CD14-positive monocyte (primary cell): Measurements from ENCODE around the gene GLYATL2. TPM values are rescaled to one million over a fixed set of nuclear protein-coding genes. Genes with fewer than 3 reads are reported as not detected.

Experiments used
- DNase-seq, 3 donors: peaks; one replicate each; pipeline ENCODE4 v3.0.0-alpha.2; 2011 to 2022
- H2AFZ ChIP-seq: 2 replicates; pipeline ENCODE4 v1.6.0; 2012; ENCODE audit warnings: mild to moderate bottlenecking, low read depth, low read length, inconsistent platforms; ENCODE audit not compliant: insufficient read depth, poor library complexity, severe bottlenecking
- H3K27ac ChIP-seq, 2 donors: 1 replicate in 1 of 2; 2 replicates in 1 of 2; pipeline ENCODE4 v1.5.1; 2012 to 2013; ENCODE audit warnings: low read length in 2 of 2, control low read depth in 1 of 2, inconsistent platforms in 1 of 2, low read depth in 1 of 2, mild to moderate bottlenecking in 1 of 2
- H3K27me3 ChIP-seq, 2 donors: one replicate each; pipeline versions ENCODE4 v1.6.0 to v1.6.1; 2011 to 2013; ENCODE audit warnings: low read length in 2 of 2; ENCODE audit not compliant: control insufficient read depth in 2 of 2, insufficient read depth in 2 of 2
- H3K36me3 ChIP-seq, 2 donors: replicated peaks in 1 of 2; 1 replicate in 1 of 2; 2 replicates in 1 of 2; pipeline versions ENCODE4 v1.5.1 to v1.6.1; 2012 to 2013; ENCODE audit warnings: low read length in 2 of 2, control low read depth in 1 of 2, inconsistent platforms in 1 of 2, mild to moderate bottlenecking in 1 of 2; ENCODE audit not compliant: insufficient read depth in 2 of 2, control insufficient read depth in 1 of 2
- H3K4me1 ChIP-seq, 2 donors: 1 replicate in 1 of 2; 2 replicates in 1 of 2; pipeline versions ENCODE4 v1.5.1 to v1.6.1; 2012 to 2013; ENCODE audit warnings: low read length in 2 of 2, control low read depth in 1 of 2, inconsistent platforms in 1 of 2, mild to moderate bottlenecking in 1 of 2, moderate library complexity in 1 of 2; ENCODE audit not compliant: insufficient read depth in 2 of 2, control insufficient read depth in 1 of 2
- H3K4me2 ChIP-seq: replicated peaks from 2 replicates; pipeline ENCODE3; 2012; ENCODE audit warnings: low read length, moderate library complexity, mild to moderate bottlenecking; ENCODE audit not compliant: poor library complexity, severe bottlenecking; ENCODE audit errors: extremely low read depth
- H3K4me3 ChIP-seq, 3 experiments: fragments of 200-600 bp in 1 of 3; sonication (generic) in 1 of 3; replicated peaks in 1 of 3; 1 replicate in 2 of 3; 2 replicates in 1 of 3; pipeline ENCODE4 v1.5.1; 2011 to 2013; ENCODE audit warnings: low read length in 3 of 3, mild to moderate bottlenecking in 3 of 3, control low read depth in 2 of 3, low read depth in 2 of 3, inconsistent platforms in 1 of 3, moderate library complexity in 1 of 3
- H3K79me2 ChIP-seq: 2 replicates; pipeline ENCODE4 v1.6.0; 2012; ENCODE audit warnings: mild to moderate bottlenecking, control low read depth, inconsistent platforms, low read length, moderate library complexity; ENCODE audit not compliant: insufficient read depth
- H3K9ac ChIP-seq: 2 replicates; pipeline ENCODE4 v1.6.0; 2017; ENCODE audit warnings: low read length, mild to moderate bottlenecking; ENCODE audit not compliant: insufficient read depth, poor library complexity, severe bottlenecking
- H3K9me3 ChIP-seq, 2 donors: replicated peaks in 1 of 2; 1 replicate in 1 of 2; 2 replicates in 1 of 2; pipeline versions ENCODE4 v1.5.1 to v1.6.1; 2012 to 2013; ENCODE audit warnings: low read length in 2 of 2, control low read depth in 1 of 2; ENCODE audit not compliant: control insufficient read depth in 1 of 2, insufficient read depth in 1 of 2
- H4K20me1 ChIP-seq: 2 replicates; pipeline ENCODE4 v1.6.0; 2012; ENCODE audit warnings: mild to moderate bottlenecking, low read length, control low read depth, moderate library complexity; ENCODE audit not compliant: insufficient read depth
- H3K27ac Mint-ChIP-seq, 7 donors: one replicate each; pipeline ENCODE4 v1.8.0; 2020; ENCODE audit warnings: mild to moderate bottlenecking in 7 of 7, mixed read lengths in 7 of 7, moderate library complexity in 6 of 7, inconsistent platforms in 2 of 7
- H3K27me3 Mint-ChIP-seq, 3 donors: one replicate each; pipeline ENCODE4 v1.8.0; 2021 to 2022; ENCODE audit warnings: low read depth in 3 of 3, mild to moderate bottlenecking in 3 of 3, mixed read lengths in 3 of 3, moderate library complexity in 3 of 3, inconsistent platforms in 1 of 3
- H3K36me3 Mint-ChIP-seq, 2 donors: one replicate each; pipeline ENCODE4 v1.8.0; 2020; ENCODE audit warnings: mixed read lengths in 2 of 2, inconsistent platforms in 1 of 2, mild to moderate bottlenecking in 1 of 2
- H3K4me1 Mint-ChIP-seq: one replicate; pipeline ENCODE4 v1.8.0; 2020; ENCODE audit warnings: mild to moderate bottlenecking, mixed read lengths
- H3K4me3 Mint-ChIP-seq, 2 donors: one replicate each; pipeline ENCODE4 v1.8.0; 2020; ENCODE audit warnings: mild to moderate bottlenecking in 2 of 2, mixed read lengths in 2 of 2, moderate library complexity in 1 of 2
- H3K9me3 Mint-ChIP-seq, 7 donors: one replicate each; pipeline ENCODE4 v1.8.0; 2020 to 2022; ENCODE audit warnings: mixed read lengths in 7 of 7, mild to moderate bottlenecking in 6 of 7, moderate library complexity in 6 of 7, inconsistent platforms in 2 of 7
- WGBS: methylation state at CpG from one replicate; pipeline ENCODE4 v1.1.5; 2013; ENCODE audit warnings: missing lambda C conversion rate; ENCODE audit not compliant: insufficient coverage; 5-methylcytosine and 5-hydroxymethylcytosine counted together
- intact Hi-C, 2 donors: fragments of 100-400 bp; cut with micrococcal nuclease; formaldehyde crosslinking; loops; one replicate each; pipeline versions ENCODE4 v1.15.0 to v1.15.1; 2023
- polyA plus RNA-seq, 3 donors: library from polyadenylated mRNA; depleted of rRNA in 1 of 3; unstranded in 2 of 3; stranded (reverse) in 1 of 3; fragments of 300-500 nt in 2 of 3; fragments of >200 nt in 1 of 3; fragmentation: Illumina TruSeq in 2 of 3; gene quantifications; 1 replicate in 2 of 3; 2 replicates in 1 of 3; pipeline ENCODE4 v1.2.3, GENCODE V29; 2012 to 2021
- TF ChIP-seq, protein P1 (sequence below): fragments of 200-600 bp; IDR thresholded peaks from one replicate; pipeline ENCODE4 v1.8.0; 2022; ENCODE audit warnings: antibody characterized with exemption, mild to moderate bottlenecking

GLYATL2 gene
- polyA plus RNA-seq, 3 donors: not detected

DNA sequence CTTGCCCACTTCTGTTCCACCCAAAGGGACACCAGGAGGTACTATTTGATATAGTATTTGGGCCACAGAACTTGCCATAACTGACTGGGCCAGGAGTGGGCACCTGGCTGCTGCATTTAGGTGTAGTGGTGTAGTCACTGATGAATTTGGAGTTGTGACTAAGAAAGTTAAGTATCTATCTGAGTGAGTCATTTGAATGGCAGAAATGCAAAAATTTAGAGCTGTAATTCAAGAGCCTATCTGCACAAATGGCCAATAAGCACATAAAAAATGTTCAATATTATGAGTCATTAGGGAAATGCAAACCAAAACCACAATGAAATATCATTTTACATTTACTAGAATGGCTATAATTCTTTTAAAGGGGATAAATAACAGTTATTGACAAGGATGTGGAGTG, 14.7 kb downstream of the GLYATL2 start:
- peaks cover 0 to 8% of the 10 kb centered on the region in 2 donors for H3K9me3 ChIP-seq
- DNase-seq: no peak
- H3K4me3 ChIP-seq: no peak overlapping the region
- H3K27ac Mint-ChIP-seq: no peak overlapping the region
- no peaks in the 10 kb centered on the region for H3K4me1 ChIP-seq
- intact Hi-C loops: no loop called here
- no peak overlapping the region for H3K4me2 ChIP-seq
- H3K36me3 Mint-ChIP-seq: no peaks in the 10 kb centered on the region
- peaks cover 0 to 3% of the 10 kb centered on the region in 2 donors for H3K27me3 ChIP-seq
- H4K20me1 ChIP-seq: no peaks in the 10 kb centered on the region
- H3K9me3 Mint-ChIP-seq: peaks cover 3 to 22% (median 6%) of the 10 kb centered on the region in 7 donors
- H3K9ac ChIP-seq: no peak overlapping the region
- H3K27ac ChIP-seq: no peak overlapping the region
- TF ChIP-seq, protein P1, sequence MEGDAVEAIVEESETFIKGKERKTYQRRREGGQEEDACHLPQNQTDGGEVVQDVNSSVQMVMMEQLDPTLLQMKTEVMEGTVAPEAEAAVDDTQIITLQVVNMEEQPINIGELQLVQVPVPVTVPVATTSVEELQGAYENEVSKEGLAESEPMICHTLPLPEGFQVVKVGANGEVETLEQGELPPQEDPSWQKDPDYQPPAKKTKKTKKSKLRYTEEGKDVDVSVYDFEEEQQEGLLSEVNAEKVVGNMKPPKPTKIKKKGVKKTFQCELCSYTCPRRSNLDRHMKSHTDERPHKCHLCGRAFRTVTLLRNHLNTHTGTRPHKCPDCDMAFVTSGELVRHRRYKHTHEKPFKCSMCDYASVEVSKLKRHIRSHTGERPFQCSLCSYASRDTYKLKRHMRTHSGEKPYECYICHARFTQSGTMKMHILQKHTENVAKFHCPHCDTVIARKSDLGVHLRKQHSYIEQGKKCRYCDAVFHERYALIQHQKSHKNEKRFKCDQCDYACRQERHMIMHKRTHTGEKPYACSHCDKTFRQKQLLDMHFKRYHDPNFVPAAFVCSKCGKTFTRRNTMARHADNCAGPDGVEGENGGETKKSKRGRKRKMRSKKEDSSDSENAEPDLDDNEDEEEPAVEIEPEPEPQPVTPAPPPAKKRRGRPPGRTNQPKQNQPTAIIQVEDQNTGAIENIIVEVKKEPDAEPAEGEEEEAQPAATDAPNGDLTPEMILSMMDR: no peak
- no peak overlapping the region for H2AFZ ChIP-seq
- H3K4me3 Mint-ChIP-seq: no peak overlapping the region
- peaks cover 3% of the 10 kb centered on the region for H3K4me1 Mint-ChIP-seq
- H3K79me2 ChIP-seq: no peaks in the 10 kb centered on the region
- H3K36me3 ChIP-seq: no peaks in the 10 kb centered on the region
- H3K27me3 Mint-ChIP-seq: peaks cover 0 to 6% (median 2%) of the 10 kb centered on the region in 3 donors

DNA sequence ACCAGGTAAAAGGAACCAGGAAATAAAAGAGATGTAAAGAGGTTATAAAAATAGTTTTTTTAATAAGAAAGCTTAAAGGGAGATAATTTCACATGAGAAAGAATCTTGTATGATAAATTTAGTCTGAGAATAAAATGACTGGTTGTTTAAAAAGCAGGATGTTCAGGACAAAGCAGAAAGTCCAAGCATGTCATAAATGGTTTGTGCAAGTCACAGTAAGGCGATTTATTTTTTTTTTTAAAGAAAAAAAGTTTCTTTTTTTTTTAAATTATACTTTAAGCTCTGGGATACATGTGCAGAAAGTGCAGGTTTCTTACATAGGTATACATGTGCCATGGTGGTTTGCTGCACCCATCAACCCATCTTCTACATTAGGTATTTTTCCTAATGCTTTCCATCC, 30.8 kb downstream of the GLYATL2 start:
- Histone ChIP-seq H3K36me3 (no peaks in the 10 kb centered on the region), H3K79me2 (no peaks in the 10 kb centered on the region), H2AFZ (no peak overlapping the region), H3K27me3 (no peaks in the 10 kb centered on the region), H3K4me3 (no peak overlapping the region), H4K20me1 (no peaks in the 10 kb centered on the region), H3K9me3 (peaks cover 20 to 31% of the 10 kb centered on the region in 2 donors), H3K4me2 (no peak overlapping the region), H3K9ac (no peak overlapping the region), H3K27ac (no peak overlapping the region), H3K4me1 (no peaks in the 10 kb centered on the region)
- H3K4me1 Mint-ChIP-seq: no peaks in the 10 kb centered on the region
- DNase-seq: no peak
- H3K36me3 Mint-ChIP-seq: no peaks in the 10 kb centered on the region
- intact Hi-C loops: no loop called here
- H3K27ac Mint-ChIP-seq: no peak overlapping the region
- no peak overlapping the region for H3K4me3 Mint-ChIP-seq
- TF ChIP-seq, protein P1: no peak
- WGBS: no CpG with 5 or more reads among the region's 1 CpG
- peaks cover 21 to 44% (median 36%) of the 10 kb centered on the region in 7 donors for H3K9me3 Mint-ChIP-seq
- peaks cover 0 to 2% (median 0%) of the 10 kb centered on the region in 3 donors for H3K27me3 Mint-ChIP-seq
